Measurements from ENCODE around the gene AKT2. TPM values are rescaled to one million over a fixed set of nuclear protein-coding genes. Genes with fewer than 3 reads are reported as not detected.

Gene AKT2
- total and polyA plus RNA-seq, 8 donors = 49.2 to 79.3 (median 55.4) TPM

DNA sequence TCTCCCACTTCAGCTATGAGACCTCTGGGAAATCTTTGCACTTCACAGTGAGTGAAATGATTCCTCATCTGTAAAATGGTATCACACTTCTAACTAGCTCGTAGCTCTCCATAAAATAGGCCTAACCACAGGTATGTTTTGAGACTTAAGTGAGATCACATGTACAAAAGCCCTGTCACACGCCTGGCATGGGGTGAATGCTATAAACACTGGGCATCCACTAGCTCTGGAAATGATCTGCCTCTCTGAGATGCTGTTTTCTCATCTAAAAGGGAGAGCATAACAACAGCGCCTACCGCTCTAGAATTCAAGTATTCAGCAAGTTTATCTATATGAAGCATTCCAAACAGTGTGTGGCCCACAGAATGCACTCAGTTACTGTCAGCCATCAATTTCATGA lies 2.2 kb downstream of the AKT2 start:
- Histone ChIP-seq H3K36me3 (no peaks in the 10 kb centered on the region), H3K4me3 (peak overlapping the region in 2 of 4 donors; percentile 62 to 83), H3K4me1 (peaks cover 24 to 41% (median 34%) of the 10 kb centered on the region in 3 donors), H3K27ac (peak overlapping the region in 3 of 4 donors; percentile 90 to 97 (median 91)), H3K9me3 (no peaks in the 10 kb centered on the region), H3K27me3 (no peaks in the 10 kb centered on the region)
- WGBS, 2 donors = 65% methylated on average over 4 of the region's 4 CpGs
- no peak for DNase-seq
- intact Hi-C loops (cut with DNase I) = no loop called here
- no peak for FAIRE-seq
- TF ChIP-seq, protein P1, sequence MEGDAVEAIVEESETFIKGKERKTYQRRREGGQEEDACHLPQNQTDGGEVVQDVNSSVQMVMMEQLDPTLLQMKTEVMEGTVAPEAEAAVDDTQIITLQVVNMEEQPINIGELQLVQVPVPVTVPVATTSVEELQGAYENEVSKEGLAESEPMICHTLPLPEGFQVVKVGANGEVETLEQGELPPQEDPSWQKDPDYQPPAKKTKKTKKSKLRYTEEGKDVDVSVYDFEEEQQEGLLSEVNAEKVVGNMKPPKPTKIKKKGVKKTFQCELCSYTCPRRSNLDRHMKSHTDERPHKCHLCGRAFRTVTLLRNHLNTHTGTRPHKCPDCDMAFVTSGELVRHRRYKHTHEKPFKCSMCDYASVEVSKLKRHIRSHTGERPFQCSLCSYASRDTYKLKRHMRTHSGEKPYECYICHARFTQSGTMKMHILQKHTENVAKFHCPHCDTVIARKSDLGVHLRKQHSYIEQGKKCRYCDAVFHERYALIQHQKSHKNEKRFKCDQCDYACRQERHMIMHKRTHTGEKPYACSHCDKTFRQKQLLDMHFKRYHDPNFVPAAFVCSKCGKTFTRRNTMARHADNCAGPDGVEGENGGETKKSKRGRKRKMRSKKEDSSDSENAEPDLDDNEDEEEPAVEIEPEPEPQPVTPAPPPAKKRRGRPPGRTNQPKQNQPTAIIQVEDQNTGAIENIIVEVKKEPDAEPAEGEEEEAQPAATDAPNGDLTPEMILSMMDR (IDR thresholded peaks at IDR 0.05) = no peak
- ATAC-seq = no peak

DNA sequence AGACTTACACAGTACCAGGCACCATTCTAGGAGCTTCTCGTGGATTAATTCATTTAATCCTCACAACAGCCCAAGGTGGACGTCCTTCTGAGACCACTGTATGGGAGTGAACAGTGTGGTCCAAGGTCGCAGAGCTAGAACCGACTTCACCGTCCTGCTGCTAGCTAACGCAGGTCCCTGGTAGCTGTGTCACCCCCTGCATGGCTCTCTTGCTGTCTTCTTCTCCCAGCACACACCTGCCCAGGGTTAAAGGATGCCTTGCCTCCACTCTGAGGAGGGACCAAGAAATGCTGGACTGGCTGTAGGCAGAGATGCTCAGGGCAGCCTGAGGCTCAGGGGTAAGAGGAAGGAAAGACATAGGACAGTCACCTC lies 3.0 kb downstream of the AKT2 start:
- intact Hi-C loops (cut with DNase I) = no loop called here
- DNase-seq (peak in 1 of 6 donors; percentile 17), FAIRE-seq (no peak), ATAC-seq (no peak)
- WGBS, 2 donors = 64 to 65% methylated on average over 6 of the region's 6 CpGs
- Histone ChIP-seq H3K27ac (no peak overlapping the region), H3K9me3 (no peaks in the 10 kb centered on the region), H3K4me1 (peaks cover 29 to 45% (median 39%) of the 10 kb centered on the region in 3 donors), H3K27me3 (no peaks in the 10 kb centered on the region), H3K36me3 (no peaks in the 10 kb centered on the region), H3K4me3 (no peak overlapping the region)
- TF ChIP-seq, protein P1 (IDR thresholded peaks at IDR 0.05) = no peak

DNA sequence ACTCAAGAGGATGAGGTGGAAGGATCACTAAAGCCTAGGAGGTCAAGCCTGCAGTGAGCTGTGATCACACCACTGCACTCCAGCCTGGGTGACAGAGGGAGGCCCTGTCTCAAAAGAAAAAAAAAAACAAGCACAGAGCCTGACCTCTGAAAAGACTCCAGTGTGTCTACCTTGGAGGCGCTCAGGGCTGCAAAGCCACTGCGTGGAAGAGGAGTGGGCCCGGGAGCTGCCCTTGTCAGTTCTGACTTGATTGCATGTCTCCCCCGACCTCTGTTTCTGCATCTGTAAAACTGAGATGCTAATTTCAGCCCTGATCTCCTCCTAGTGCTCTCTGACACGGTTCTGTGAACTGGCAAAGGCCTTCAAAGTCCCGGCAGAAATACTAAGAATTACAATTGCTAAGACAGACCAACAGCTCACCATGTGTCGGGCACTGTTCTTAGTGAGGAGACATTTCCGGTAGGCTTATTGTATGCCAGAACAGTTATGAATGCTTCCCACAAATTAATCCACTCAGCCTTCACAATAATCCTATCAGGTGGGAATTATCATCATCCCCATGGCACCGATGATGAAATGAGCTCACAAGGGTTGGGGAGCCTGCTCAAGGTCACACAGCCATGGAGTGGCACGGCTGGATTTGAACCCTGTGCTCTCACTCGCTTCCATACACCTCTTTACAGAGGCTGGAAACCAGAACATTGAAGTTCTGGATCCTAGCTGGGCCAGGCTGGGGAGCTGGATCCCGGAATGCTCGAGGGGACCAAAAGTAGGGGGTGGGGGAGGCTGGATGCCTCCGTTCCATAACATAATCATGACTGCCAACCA lies 3.5 kb downstream of the AKT2 start:
- Histone ChIP-seq H3K36me3 (no peaks in the 10 kb centered on the region), H3K4me1 (peaks cover 29 to 45% (median 39%) of the 10 kb centered on the region in 3 donors), H3K4me3 (no peak overlapping the region), H3K27ac (no peak overlapping the region), H3K27me3 (no peaks in the 10 kb centered on the region), H3K9me3 (no peaks in the 10 kb centered on the region)
- DNase-seq = no peak
- TF ChIP-seq, protein P1 (IDR thresholded peaks at IDR 0.05) = no peak
- intact Hi-C loops (cut with DNase I) = no loop called here
- WGBS, 2 donors = 58 to 62% methylated on average over 14 of the region's 14 CpGs
- no peak for ATAC-seq
- no peak for FAIRE-seq

DNA sequence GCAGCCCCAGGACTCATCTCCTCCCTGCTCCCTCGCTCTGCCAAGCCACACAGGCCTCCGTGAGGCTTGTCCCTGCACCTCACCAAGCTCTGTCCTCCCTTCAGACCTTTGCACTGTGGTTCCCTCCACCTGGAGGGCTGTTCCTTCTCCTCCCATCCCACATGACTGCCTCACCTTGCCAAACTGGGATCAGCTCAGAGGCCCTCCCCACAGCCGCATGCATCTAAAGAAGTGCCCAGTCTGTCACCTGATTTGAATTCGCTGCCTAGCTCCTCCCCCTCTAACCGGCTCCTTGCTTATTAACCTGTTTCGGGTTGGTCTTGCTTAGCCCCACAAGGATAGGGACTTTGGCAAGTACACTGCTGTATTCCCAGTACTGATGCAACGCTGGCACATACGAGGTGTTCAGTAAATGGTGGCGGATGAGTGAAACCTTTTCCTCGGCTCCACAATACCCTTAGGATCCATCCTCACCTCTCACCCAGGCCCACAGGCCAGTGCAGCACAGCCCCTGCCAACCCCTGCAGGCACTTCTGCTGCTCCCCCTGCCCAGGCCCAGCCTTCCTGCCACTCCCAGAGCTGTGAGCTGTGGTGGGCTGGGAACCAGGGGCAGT lies 4.4 kb downstream of the AKT2 start:
- intact Hi-C loops (cut with DNase I) = no loop called here
- ATAC-seq (peak in 2 of 4 donors; percentile 2 to 11), FAIRE-seq (no peak), DNase-seq (peak in 2 of 6 donors; percentile 57 to 66)
- TF ChIP-seq, protein P1 (IDR thresholded peaks at IDR 0.05) = no peak
- WGBS, 2 donors = 36 to 48% methylated on average over 10 of the region's 10 CpGs
- Histone ChIP-seq H3K27ac (no peak overlapping the region), H3K36me3 (no peaks in the 10 kb centered on the region), H3K9me3 (no peaks in the 10 kb centered on the region), H3K4me3 (no peak overlapping the region), H3K4me1 (peaks cover 29 to 45% (median 36%) of the 10 kb centered on the region in 3 donors), H3K27me3 (no peaks in the 10 kb centered on the region)
